NCI-H748 (cell line): ENCODE measurements around the gene OR2T6.
"Not testable (repeated sequence)": the region's sequence is repeated elsewhere in the genome, so short reads cannot be mapped to it uniquely, and the experiment has no call there.

Experiments used
- DNase-seq: peaks from one replicate; lab custom pipeline; 2025; ENCODE audit not compliant: unreplicated experiment; lab: John Stamatoyannopoulos, UW

OR2T6 gene

GRCh38 chr1:248375446-248375845 lies at the start of gene OR2T6:
Gene OR2T6 (plus strand): TSS chr1:248375746. CDS start chr1:248387609, 11,863 bp downstream.
- DNase-seq: no peak

- DNase-seq: no peak
Measured at GRCh38 chr1:248343451-248343850, 32.1 kb upstream of the OR2T6 start.

GRCh38 chr1:248348475-248348874 lies 27.1 kb upstream of the OR2T6 start, which contains the start of gene OR14C36:
Gene OR14C36 (plus strand): TSS chr1:248348775. CDS start chr1:248348775, 0 bp downstream.
- DNase-seq: no peak

GRCh38 chr1:248359415-248359814 lies 16.1 kb upstream of the OR2T6 start:
- DNase-seq: no peak

GRCh38 chr1:248361121-248361715 lies 14.3 kb upstream of the OR2T6 start, which contains the start of gene OR2T4:
Gene OR2T4 (plus strand): TSS chr1:248361665. CDS start chr1:248361665, 0 bp downstream.
- no peak for DNase-seq

- no peak for DNase-seq
Measured at GRCh38 chr1:248366609-248367008, 8.9 kb upstream of the OR2T6 start.

- no peak for DNase-seq
Measured at GRCh38 chr1:248372394-248372793, 3.2 kb upstream of the OR2T6 start.

- DNase-seq: no peak
Measured at GRCh38 chr1:248373761-248374160, 1.8 kb upstream of the OR2T6 start.

GRCh38 chr1:248376916-248377315 lies 1.4 kb downstream of the OR2T6 start:
- DNase-seq: no peak

- DNase-seq: no peak
Measured at GRCh38 chr1:248380854-248381253, 5.3 kb downstream of the OR2T6 start.

GRCh38 chr1:248388426-248388825 lies 12.9 kb downstream of the OR2T6 start:
- DNase-seq: no peak

GRCh38 chr1:248393050-248393449 lies 17.5 kb downstream of the OR2T6 start:
- DNase-seq: peak; percentile 29

- no peak for DNase-seq
Measured at GRCh38 chr1:248402748-248403147, 27.2 kb downstream of the OR2T6 start, which contains the start of gene OR2T1. Gene OR2T1 (plus strand): TSS chr1:248403048. CDS start chr1:248406148, 3,100 bp downstream.

GRCh38 chr1:248404024-248404423 lies 28.5 kb downstream of the OR2T6 start:
- peak; percentile 7 for DNase-seq

- no peak for DNase-seq
Measured at GRCh38 chr1:248406721-248407692, 31.5 kb downstream of the OR2T6 start.

GRCh38 chr1:248416226-248416625 lies 40.7 kb downstream of the OR2T6 start:
- DNase-seq: no peak

GRCh38 chr1:248417854-248418253 lies 42.3 kb downstream of the OR2T6 start:
- DNase-seq: no peak

GRCh38 chr1:248421384-248421783 lies 45.8 kb downstream of the OR2T6 start:
- no peak for DNase-seq

- DNase-seq: not testable (repeated sequence)
Measured at GRCh38 chr1:248427526-248428191, 52.1 kb downstream of the OR2T6 start.

GRCh38 chr1:248428192-248428533 lies 52.6 kb downstream of the OR2T6 start:
- DNase-seq: not testable (repeated sequence)

GRCh38 chr1:248431683-248432082 lies 56.1 kb downstream of the OR2T6 start:
- DNase-seq: not testable (repeated sequence)
